ENCODE data around the gene RTN4RL2. TPM values are rescaled to one million over a fixed set of nuclear protein-coding genes. Genes with fewer than 3 reads are reported as not detected.

RTN4RL2 gene
- total RNA-seq, 1 donor from 2014 or later, result 0.53 TPM

- DNase-seq (ENCODE audit: low read depth), result no peak
These were observed 38.2 kb downstream of the RTN4RL2 start for GRCh38 chr11:57498540-57498939.

DNA sequence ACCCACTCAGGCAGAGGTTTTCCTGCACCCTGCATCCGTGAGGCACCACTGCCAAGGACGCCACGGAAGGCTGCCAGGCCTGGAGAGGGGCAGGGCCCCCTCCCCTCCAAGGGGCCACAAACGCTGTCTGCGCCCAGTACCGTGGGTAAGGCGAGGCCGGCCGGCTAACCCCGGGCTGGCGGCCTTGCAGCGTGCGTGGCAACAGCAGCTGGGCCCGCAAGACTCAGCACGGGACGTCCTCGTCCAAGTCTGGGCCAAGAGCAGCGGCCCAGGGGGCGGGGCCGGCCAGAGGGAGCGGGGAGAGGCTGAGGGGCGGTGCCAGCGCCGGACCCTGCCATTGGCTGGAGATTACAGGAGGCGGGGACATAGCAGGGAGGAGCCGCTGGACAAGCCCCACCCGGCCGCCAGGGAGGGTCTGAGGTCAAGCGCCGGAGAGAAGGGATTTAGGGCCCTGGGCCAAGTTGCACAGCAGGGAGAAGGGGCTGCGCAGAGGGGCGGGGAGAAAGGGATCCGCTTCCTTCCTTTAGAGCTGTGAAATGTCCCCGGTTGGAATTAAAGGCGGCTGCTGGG is 39.2 kb downstream of the RTN4RL2 start:
- peak; percentile 97 for DNase-seq (ENCODE audit: low read depth)

DNA sequence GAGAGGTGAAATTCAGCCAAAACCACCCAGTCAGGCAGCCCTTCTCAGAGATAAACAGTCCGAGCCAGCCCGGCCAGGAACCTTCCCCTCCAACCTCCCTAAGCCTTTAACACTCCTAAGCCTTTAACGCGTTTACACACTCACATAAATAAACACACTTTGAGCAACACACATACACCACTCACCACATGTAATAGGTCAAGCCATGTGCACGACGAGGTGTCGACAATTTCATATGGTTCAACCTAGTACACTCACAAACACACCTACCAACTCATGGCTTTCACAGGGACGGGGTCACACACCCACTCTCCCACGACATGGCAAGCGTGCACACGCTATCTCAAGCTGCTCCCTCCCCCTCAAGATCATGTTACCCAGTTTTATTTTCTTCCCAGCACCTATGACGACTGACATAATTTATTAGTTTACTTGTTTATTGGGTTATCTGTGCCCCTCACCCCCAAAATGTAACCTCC is 39.7 kb downstream of the RTN4RL2 start:
- DNase-seq (ENCODE audit: low read depth), result no peak

- no peak for DNase-seq (ENCODE audit: low read depth)
These were observed 40.2 kb downstream of the RTN4RL2 start for GRCh38 chr11:57500515-57500914.

DNA sequence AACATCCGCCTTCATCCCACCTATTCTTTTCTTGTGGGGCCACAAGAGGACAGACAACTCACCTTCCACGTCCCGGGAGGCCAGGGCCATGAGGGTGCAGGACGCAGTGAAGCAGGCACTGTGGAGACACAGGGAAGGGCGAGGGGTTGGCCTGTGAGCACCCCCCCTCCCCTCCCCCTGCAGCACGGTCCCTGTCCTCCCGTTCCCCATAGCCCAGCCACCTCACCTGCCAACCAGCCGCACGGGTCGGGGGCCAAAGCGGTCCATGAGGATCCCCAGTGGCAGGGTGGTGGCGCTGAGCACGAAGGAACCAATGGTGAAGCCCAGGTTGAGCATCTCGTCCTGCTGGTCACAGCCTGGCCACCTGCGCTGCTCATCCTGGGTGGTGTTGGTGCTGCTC is 40.6 kb downstream of the RTN4RL2 start:
- no peak for DNase-seq (ENCODE audit: low read depth)

DNA sequence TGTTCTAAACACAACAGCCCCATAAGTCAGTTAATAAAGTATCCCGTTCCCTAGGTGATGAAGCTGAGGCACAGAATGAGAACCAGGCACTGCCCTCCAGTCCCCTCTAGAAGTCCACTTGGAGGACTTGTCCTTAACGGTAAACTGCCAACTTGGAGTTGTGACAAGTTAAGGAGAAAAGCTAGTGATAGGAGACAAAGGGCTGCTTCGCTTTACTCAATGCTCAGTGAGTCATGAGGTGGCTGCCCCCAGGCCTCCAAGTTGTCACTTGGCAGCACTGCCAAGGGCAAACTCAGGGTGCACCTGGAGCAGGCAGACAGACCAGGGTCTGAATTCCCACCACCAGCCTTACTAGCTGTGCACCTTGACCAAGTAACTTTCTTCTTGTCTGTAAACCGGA is 41.6 kb downstream of the RTN4RL2 start:
- DNase-seq (ENCODE audit: low read depth), result no peak

DNA sequence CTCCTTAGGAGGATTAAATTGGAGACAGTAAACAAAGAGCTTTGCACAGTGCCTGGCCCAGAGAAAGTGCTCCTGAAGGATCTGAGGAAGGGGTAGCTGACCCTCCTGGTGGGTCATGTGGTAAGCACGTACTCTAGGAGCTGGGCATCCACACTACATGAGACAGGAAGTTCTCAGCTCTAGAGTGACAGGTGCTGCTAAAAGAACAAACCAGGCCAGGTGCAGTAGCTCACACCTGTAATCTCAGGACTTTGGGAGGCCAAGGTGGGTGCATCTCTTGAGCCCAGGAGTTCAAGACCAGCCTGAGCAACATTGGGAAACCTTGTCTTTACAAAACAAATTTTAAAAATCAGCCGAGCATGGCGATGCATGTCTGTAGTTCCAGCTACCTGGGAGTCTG is 42.0 kb downstream of the RTN4RL2 start:
- DNase-seq (ENCODE audit: low read depth), result no peak

DNA sequence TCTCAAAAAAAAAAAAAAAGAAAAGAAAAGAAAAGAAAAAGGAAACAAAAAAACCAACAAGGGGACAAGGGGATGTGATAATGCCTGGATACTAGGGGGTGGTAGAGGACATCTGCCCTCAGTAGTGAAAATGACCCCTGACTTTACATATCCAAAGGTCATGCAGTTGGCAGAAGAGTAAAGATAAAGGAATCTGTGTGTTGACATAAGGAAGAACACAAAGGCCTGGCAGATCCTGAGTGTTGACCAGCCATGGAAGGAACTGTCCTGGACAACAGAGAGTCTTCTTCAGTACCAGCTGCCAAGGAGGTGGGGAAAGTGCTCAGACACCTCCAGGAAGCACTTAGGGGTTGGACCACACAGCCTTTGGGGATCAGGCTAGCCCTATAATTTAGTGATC is 42.5 kb downstream of the RTN4RL2 start:
- no peak for DNase-seq (ENCODE audit: low read depth)

GRCh38 chr11:57504511-57504910 is 44.2 kb downstream of the RTN4RL2 start:
- no peak for DNase-seq (ENCODE audit: low read depth)

GRCh38 chr11:57506522-57506921 is 46.2 kb downstream of the RTN4RL2 start:
- no peak for DNase-seq (ENCODE audit: low read depth)

- no peak for DNase-seq (ENCODE audit: low read depth)
These were observed 48.2 kb downstream of the RTN4RL2 start for GRCh38 chr11:57508341-57509170.

DNA sequence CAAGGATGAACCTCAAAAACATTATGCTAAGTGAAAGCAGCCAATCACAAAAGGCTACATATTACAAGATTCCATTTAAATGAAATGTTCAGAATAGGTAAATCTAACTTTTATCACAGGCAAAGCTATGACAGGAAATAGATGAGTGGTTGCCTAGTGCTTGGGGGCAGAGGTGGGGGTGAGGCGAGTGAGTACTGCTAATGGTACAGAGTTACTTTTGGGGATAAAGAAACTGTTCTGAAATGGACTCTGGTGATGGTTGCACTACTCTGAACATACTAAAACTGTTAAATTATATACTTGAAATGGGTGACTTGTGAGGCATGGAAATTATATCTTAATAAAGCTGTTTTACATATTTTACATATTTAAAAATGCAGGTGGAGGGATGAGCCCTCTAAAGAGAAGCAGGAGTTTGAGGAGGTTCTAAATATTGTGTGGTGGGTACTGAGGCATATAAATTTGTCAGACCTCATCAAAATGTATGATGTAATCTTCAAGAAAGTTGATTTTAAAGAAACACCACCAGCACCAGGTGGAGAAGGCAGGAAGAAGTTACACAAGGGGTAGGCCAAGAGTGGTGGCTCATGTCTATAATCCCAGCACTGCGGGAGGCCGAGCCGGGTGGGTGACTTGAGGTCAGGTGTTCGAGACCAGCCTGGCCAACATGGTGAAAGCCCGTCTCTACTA is 51.6 kb downstream of the RTN4RL2 start:
- no peak for DNase-seq (ENCODE audit: low read depth)

GRCh38 chr11:57512646-57513451 is 52.5 kb downstream of the RTN4RL2 start:
- no peak for DNase-seq (ENCODE audit: low read depth)

DNA sequence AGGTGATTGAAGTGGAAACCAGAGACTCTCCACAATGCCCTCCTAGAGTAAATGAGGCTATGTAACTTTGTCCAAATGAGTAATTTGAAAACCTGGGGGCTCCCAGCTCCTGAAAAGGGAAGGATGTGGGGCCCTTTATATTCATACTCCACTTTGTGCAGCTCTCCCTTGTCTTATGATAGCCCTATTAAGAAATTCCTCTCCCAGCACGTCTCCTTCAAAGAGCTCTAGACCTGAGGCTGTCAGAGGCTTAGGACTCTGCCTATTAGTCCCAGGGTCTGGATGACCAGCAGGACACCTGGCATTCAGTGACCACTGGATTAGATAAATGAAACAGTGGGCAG is 53.1 kb downstream of the RTN4RL2 start:
- DNase-seq (ENCODE audit: low read depth), result no peak

DNA sequence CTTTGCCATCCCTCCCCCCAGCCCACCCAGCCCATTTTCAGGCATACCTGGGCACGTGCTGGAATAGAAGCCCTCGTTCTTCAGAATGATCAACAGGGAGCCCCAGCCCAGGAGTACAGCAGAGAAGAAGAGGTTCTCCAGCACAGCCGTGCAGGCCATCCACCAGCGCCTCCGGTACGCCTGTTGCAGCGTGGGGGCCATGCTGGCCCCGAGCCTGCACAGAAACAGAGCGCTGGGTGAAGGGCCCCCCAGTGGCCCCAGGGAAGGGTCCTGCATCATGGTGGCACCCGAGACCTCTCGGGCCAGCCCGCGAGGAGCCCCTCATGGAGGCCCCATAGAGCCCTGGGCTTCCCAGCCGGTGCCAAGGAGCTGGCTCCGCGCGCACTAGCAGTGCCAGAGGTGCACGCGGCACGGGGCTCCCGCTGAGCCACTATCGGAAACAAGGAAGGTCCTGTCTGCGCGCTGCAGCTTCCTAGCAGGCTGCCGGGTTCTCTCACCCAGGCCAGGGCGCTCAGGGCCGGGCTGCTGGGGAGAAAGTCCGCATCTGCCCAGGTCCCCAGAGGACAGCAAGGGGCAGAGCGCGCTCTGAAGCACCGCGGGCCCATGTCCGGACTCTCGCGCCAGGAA is 53.7 kb downstream of the RTN4RL2 start:
- no peak for DNase-seq (ENCODE audit: low read depth)

- DNase-seq (ENCODE audit: low read depth), result peak; percentile 47
These were observed 54.4 kb downstream of the RTN4RL2 start for GRCh38 chr11:57514538-57515331.

DNA sequence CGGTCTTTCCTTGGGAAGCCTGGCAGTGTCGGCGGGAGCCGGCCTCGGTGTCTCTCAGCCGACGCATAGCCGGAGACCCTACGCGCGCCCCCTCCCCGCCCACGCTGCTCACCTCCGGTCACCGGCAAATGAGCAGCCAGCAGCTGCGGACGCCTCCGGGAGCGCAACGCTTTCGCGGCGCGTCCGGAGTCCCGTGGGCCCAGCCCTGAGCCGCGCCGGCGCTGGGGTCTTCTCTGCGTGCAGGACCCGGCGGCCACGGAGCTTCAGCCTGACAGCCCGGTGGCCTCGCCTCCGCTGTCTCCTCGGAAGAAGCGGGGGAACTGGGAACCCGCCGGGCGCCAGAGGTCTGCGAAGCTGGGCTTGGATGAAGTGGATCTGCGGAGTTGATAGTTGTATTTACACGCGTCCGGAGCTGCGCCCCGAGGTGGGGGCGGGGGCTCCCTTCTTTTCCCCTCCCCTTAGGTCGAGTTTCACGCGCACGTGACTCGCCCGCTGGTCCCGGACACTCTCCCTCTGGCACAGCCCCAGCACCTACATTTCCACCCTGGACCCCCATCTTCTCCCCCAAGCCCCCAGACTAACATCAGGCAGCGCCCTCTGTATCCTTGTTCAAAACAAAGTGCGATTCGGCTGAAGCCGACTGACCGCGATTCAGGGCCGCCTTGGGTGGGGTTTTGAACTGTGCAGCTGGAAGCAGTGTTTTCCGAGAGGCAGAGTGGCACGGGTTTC is 55.2 kb downstream of the RTN4RL2 start, which contains the start of gene SLC43A1:
Gene SLC43A1, minus strand, starts transcription at position 371 of the 729 bp plus-strand sequence. CDS start 1,591 bp downstream, outside the sequence.
- DNase-seq (ENCODE audit: low read depth), result peak; percentile 72

- DNase-seq (ENCODE audit: low read depth), result no peak
These were observed 55.7 kb downstream of the RTN4RL2 start for GRCh38 chr11:57516061-57516443.

DNA sequence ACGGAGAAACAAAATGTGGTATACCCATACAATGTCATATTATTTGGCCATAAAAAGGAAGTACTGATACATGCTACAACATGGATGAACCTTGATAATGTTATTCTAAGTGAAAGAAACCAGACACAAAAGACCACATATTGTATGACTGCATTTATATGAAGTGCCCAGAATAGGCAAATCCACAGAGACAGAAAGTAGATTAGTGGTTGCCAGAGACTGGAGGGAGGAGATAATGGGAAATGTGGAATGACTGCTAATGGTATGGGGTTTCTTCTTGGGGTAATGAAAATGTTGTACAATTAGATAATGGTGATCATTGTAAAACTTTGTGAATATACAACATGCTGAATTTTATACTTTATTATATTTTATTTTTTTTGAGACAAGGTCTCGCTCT is 60.8 kb downstream of the RTN4RL2 start:
- DNase-seq (ENCODE audit: low read depth), result no peak

All from myocyte (in vitro differentiated cells).